GM18520 (cell line): ENCODE measurements around the gene KLF9.

Source experiments
- ATAC-seq: cut with Tn5 transposase; IDR thresholded peaks from one replicate; pipeline ENCODE4 v1.9.1; 2021; ENCODE audit not compliant: unreplicated experiment

KLF9 gene

DNA sequence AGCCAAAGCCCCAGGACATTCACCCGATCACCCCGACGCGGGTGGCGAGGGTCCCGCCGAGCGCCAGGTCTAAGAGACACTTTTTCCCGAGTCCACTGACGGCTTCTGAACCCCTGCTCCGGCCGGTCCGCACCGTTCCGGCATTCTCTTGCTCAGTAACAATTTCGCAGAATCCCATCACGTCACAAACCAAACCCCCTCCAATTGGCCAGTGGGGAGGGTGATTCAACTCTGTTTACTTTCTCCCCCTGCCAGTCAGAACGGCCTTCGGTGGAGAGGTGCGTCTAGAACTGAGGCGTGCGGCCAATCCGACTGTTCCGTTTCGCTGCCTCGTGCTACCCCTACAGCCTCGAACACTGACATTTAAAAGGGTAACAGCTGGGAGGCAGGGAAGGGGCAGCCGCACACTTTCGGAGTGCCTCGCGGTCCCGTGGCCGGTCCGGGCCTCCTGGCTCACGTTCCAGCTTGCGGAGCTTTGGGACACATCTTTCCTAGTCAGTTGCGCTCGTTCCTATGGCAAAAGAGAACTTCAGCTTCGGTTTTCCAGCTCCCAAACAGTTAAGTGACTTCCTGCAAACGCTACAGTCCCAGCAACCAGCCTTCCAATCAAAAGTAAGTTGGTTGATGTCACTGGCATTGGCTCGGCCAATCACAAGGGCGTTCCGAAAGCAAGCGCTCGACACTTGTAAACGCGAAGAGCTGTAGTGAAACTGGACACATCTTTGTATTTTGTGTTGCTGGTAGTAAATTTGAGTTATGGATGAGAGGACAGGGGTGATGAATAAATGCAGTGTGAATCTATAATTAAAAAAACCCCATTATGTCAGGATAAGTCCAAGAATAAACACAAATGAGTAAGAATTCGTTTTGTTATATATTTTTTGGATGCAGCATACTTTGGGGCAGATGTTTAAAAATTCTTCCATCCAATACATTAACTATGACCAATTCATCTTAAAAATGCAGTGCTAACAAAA lies at the start of gene KLF9:
Gene KLF9, minus strand, starts transcription at position 859 of the 977 bp plus-strand sequence. CDS start 1,294 bp downstream, outside the sequence.
- ATAC-seq: peak; percentile 47

DNA sequence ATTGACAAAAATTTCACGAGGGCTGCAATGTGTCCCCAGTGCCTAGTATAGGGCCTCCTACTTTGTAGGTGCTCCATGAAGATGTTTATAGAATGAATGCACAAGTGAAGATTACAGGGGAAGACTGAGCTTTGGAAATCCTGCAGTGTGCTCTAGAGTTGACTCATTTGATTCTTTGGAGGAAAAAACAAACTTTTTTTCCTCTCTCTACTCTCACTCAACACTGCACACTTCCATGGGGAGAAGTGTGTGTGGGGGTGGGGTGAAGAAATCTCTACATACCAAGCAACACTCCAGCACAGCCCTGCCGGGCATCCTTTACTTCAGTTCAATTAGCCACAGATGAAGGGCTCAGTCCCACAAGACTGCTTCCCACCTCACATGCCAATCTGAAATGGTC lies 49.4 kb upstream of the KLF9 start:
- ATAC-seq: no peak

DNA sequence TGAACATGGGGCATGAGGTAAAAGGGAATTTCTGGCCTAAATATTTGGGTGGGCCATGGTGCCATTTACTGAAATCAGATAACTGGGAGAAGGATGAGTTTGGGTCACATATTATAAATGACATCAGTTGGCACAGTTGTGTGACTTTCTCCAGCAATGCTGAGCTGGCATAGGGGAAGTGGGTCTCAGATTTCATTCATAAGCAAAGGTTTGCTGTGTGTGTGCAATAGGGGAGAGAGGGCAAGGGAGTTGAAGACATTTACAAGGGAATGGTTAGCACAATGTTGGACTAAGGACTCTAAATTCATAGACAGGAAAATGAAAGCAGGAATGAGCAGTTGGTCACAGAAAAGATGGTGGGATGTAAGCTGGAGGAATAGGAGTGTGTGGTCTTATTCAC lies 47.8 kb upstream of the KLF9 start:
- no peak for ATAC-seq

- no peak for ATAC-seq
Measured at GRCh38 chr9:70457235-70457634, 42.8 kb upstream of the KLF9 start.

DNA sequence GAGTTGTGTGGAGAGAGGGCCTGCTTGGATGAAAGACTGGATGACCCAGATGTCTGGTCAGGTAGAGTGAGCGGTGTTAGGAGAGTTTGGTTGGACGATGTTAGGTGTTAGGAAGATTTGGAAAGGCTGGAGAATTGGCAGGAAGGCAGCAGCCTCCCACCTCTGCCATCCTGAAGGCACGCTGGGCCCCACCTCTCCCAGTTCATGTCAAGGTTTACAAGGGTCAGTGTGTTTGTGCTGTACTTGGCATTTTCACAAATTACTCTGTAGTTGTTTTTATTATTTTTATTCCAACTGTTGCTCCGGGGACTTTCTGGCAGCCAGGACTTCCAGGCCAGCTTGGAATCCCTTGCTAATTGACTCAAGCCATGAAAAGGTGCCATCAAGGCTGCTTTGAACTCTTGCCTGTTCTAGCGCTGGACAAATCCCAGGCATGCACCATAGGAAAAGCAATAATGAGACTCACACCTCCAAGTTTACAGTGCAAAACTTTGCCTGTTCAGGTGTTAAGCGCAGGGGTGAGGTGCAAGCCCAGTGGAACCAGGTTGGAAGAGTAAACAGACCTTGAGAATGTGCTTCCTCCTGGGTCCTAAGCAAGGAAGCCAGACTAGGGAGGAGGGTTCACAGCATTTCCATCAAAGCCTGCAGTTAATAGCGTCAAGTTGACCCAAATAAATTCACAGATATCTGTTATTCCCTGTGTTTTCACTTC lies 41.7 kb upstream of the KLF9 start:
- ATAC-seq: no peak

DNA sequence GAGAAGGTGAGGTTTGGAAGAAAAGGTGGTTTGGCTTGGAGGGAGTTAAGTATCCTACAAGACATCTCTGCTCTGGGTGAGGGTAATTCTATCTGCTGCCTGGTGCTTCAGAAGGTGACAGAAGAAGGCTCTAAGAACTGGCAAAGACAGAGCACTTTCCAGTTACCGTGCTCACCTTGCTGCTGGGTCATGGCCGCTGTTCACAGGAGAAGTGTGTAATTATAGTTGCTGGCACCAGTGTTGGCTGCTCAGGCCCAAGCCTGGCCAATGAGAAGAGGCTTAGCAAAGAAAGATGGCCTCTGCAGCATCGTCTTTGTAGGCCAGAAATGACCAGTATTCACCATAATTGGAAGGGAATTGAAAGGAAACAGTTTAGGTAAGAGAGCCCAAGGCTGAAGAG lies 37.9 kb upstream of the KLF9 start:
- ATAC-seq: no peak

GRCh38 chr9:70451765-70452164 lies 37.3 kb upstream of the KLF9 start:
- ATAC-seq: no peak

DNA sequence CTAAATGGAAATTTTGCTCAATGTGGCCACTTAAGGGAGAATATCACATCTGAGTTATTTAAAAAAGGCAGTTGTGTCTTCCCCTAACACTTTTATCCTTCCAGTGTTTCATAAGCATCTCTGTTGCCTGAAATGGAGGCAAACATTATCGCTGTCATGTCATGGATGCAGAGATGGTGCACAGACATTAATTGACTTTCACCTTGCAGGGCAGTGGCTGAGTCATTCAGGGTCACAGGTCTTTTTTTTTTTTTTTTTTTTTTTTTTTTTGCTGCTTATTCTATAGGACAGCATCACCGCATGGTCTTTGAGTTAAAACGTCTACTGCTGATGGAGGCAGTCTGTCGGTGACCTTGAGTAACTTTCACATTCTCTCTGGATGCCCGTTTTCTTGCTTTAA lies 36.3 kb upstream of the KLF9 start:
- no peak for ATAC-seq

GRCh38 chr9:70449461-70449860 lies 35.0 kb upstream of the KLF9 start:
- no peak for ATAC-seq

DNA sequence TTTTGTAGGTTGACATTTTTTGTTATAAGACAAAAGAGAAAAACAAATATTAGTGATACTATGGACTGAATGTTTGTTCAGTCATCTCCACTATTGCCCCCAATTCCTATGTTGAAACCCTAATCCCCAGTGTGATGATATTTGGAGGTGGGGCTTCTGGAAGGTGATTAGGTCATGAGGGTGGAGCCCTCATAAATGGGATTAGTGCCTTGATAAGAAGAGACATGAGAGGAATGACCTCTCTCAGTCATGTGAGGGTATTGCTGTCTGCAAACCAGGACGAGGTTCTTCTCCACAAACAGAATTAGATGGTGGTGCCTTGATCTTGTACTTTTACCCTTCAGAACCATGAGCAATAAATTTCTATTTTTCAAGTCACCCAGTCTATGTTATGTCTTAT lies 34.5 kb upstream of the KLF9 start:
- ATAC-seq: no peak

DNA sequence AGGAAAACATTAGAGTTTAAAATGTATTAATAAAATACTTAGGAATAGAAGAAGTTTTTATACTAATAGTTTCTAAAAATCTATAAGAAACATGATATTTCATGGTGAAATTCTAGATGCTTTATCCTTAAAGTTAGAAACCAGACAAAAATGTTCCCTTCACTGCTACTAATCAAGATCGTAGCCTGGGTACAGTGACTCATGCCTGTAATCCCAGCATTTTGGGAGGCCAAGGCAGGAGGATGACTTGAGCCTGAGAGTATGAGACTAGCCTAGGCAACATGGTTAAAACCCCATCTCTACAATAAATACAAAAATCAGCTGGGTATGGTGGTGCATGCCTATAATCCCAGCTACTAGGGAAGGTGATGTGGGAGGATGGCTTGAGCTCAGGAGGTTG lies 30.4 kb upstream of the KLF9 start:
- no peak for ATAC-seq

GRCh38 chr9:70442328-70442848 lies 27.9 kb upstream of the KLF9 start:
- no peak for ATAC-seq

- ATAC-seq: no peak
Measured at GRCh38 chr9:70441622-70442021, 27.2 kb upstream of the KLF9 start.

- ATAC-seq: no peak
Measured at GRCh38 chr9:70439991-70440706, 25.7 kb upstream of the KLF9 start.

DNA sequence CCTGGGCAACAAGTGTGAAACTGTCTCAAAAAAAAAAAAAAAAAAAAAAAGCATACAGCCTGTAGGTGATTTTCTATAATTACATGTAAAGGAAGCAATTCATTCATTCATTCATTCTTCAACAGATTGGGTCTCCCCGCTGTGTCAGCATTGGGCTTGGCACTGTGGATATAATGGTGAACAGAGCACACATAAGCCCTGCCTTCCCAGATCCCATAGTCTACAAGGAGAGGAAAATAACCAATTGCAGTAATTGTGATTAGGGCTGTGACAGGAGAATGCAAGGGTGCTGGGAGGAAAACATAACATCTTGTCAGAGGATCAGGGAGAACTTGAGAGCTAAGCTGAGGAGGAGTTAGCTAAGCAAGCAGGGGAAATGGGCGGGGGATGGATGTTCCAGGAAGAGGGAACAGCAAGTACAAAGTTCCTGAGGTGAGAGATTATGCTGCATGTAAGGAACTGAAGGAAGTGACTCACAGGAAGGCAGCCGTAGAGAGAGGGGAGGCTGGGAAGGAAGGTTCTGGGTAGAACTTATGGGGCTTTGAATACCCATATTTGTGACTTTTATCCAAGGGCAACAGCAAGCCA lies 24.0 kb upstream of the KLF9 start:
- ATAC-seq: no peak

DNA sequence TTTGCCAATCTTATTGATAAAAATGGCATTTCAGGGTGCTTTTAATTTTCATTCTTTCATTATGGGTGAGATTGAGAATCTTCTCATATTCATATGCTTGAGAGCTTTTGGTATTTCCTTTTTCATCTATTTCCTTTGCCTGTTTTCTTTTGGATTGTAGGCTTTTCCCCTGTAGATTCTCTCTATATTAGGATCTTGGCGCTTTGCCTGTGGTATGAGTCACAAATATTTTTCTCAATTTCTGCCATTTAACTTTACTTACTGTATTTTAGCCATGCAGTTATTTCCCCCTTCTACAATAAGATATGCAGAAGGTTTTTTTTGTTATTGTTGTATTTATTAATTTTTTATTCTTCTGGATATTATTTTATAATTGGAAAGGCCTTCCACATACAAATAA lies 21.5 kb upstream of the KLF9 start:
- ATAC-seq: no peak

DNA sequence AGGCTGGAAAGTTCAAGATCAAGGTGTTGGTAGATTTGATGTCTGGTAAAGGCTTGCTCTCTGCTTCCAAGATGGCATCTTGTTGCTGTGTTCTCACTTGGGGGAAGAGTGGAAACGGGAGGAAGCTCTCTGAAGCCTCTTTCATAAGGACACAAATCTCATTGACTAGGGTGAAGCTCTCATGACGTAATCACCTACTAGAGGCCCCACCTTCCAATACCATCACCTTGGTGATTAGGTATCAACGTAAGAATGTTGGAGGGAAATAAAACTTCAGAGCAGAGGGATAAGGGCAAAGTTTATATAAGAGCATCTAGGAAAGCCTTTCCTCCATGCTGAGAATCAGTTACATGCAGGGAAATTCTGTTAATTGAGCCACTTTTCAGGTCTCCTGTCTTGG lies 15.4 kb upstream of the KLF9 start:
- no peak for ATAC-seq

- ATAC-seq: no peak
Measured at GRCh38 chr9:70428781-70429180, 14.3 kb upstream of the KLF9 start.

- no peak for ATAC-seq
Measured at GRCh38 chr9:70427161-70427945, 12.9 kb upstream of the KLF9 start.

DNA sequence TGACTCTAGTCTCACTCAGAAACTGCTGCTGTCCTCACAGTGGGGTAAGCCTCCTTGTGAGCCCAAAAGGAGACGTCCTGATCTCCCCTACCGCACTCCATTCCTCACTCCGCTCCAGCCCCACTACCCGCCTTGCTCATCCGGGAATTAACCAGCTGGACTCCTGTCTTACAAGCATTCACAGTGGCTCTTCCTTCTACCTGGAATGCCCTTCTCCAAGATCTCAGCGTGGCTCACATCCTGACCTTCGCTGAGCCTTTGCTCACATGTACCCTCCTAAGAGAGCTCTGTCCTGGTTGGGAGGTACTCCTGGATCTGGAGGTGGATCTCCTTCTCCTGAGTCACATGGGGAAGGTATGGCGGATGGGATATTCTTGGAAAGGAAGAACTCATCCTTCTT lies 10.7 kb upstream of the KLF9 start:
- ATAC-seq: no peak
